ENCODE data around the gene C14orf39. TPM values are rescaled to one million over a fixed set of nuclear protein-coding genes. Genes with fewer than 3 reads are reported as not detected.

C14orf39 gene
- 1.0 and 1.3 TPM in 2 replicates for total RNA-seq

- DNase-seq (ENCODE audit: low read depth) (peak; percentile 51), FAIRE-seq (no peak)
- H3K36me3 ChIP-seq (ENCODE audit: control insufficient read depth, insufficient read depth, low read length): no peaks in the 10 kb centered on the region
- peak; percentile 4 for TF ChIP-seq CTCF (IDR thresholded peaks at IDR 0.05; ENCODE audit: insufficient read depth, low read length, severe bottlenecking)
- H3K4me3 ChIP-seq (ENCODE audit: low read depth, low read length): peak within 1 kb of the TSS; percentile 75
- H3K27me3 ChIP-seq (ENCODE audit: control insufficient read depth, insufficient read depth, low read length): no peaks in the 10 kb centered on the region
Measured at GRCh38 chr14:60485598-60486251, at the start of gene C14orf39. Gene C14orf39, minus strand, starts transcription at chr14:60486063. Its CDS starts 985 bp downstream, at chr14:60485078.

GRCh38 chr14:60532442-60532841 lies 46.6 kb upstream of the C14orf39 start:
- DNase-seq (ENCODE audit: low read depth): peak; percentile 84
- Histone ChIP-seq H3K4me3 (ENCODE audit: low read depth, low read length) (no peak overlapping the region), H3K36me3 (ENCODE audit: control insufficient read depth, insufficient read depth, low read length) (no peaks in the 10 kb centered on the region), H3K27me3 (ENCODE audit: control insufficient read depth, insufficient read depth, low read length) (no peaks in the 10 kb centered on the region)
- TF ChIP-seq CTCF (IDR thresholded peaks at IDR 0.05; ENCODE audit: insufficient read depth, low read length, severe bottlenecking): no peak
- no peak for FAIRE-seq

GRCh38 chr14:60515511-60516289 lies 29.8 kb upstream of the C14orf39 start:
- no peaks in the 10 kb centered on the region for H3K36me3 ChIP-seq (ENCODE audit: control insufficient read depth, insufficient read depth, low read length)
- no peak overlapping the region for H3K4me3 ChIP-seq (ENCODE audit: low read depth, low read length)
- H3K27me3 ChIP-seq (ENCODE audit: control insufficient read depth, insufficient read depth, low read length): peaks cover 13% of the 10 kb centered on the region
- no peak for DNase-seq (ENCODE audit: low read depth)
- no peak for FAIRE-seq
- no peak for TF ChIP-seq CTCF (IDR thresholded peaks at IDR 0.05; ENCODE audit: insufficient read depth, low read length, severe bottlenecking)

- Histone ChIP-seq H3K4me3 (ENCODE audit: low read depth, low read length) (peak overlapping the region; percentile 42), H3K36me3 (ENCODE audit: control insufficient read depth, insufficient read depth, low read length) (no peaks in the 10 kb centered on the region), H3K27me3 (ENCODE audit: control insufficient read depth, insufficient read depth, low read length) (peaks cover 20% of the 10 kb centered on the region)
- FAIRE-seq (no peak), DNase-seq (ENCODE audit: low read depth) (no peak)
- peak; percentile 45 for TF ChIP-seq CTCF (IDR thresholded peaks at IDR 0.05; ENCODE audit: insufficient read depth, low read length, severe bottlenecking)
Measured at GRCh38 chr14:60514741-60515491, 29.1 kb upstream of the C14orf39 start.

GRCh38 chr14:60514378-60514740 lies 28.5 kb upstream of the C14orf39 start:
- H3K27me3 ChIP-seq (ENCODE audit: control insufficient read depth, insufficient read depth, low read length): peaks cover 25% of the 10 kb centered on the region
- peak overlapping the region; percentile 42 for H3K4me3 ChIP-seq (ENCODE audit: low read depth, low read length)
- no peaks in the 10 kb centered on the region for H3K36me3 ChIP-seq (ENCODE audit: control insufficient read depth, insufficient read depth, low read length)
- DNase-seq (ENCODE audit: low read depth) (no peak), FAIRE-seq (no peak)
- no peak for TF ChIP-seq CTCF (IDR thresholded peaks at IDR 0.05; ENCODE audit: insufficient read depth, low read length, severe bottlenecking)
